Breast epithelium (tissue), 4 donors: ENCODE measurements around the gene FERMT1. TPM values are rescaled to one million over a fixed set of nuclear protein-coding genes. Genes with fewer than 3 reads are reported as not detected.

Experiments
- DNase-seq, 2 donors: peaks; one replicate each; pipeline ENCODE4 v3.0.0-alpha.2; 2019; ENCODE audit warnings: low spot score in 2 of 2
- H3K27ac ChIP-seq, 2 donors: fragments of 200-600 bp; sonication (generic) in 1 of 2; one replicate each; pipeline ENCODE4 v1.5.1; 2016 to 2019; ENCODE audit warnings: mild to moderate bottlenecking in 1 of 2
- H3K27me3 ChIP-seq, 2 donors: fragments of 200-600 bp; sonication (generic) in 1 of 2; one replicate each; pipeline versions ENCODE4 v1.5.1 to v1.6.0; 2017 to 2019; ENCODE audit warnings: control low read depth in 1 of 2, mild to moderate bottlenecking in 1 of 2
- H3K36me3 ChIP-seq: fragments of 200-600 bp; one replicate; pipeline ENCODE4 v1.5.1; 2019
- H3K4me1 ChIP-seq, 2 donors: fragments of 200-600 bp; sonication (generic); one replicate each; pipeline ENCODE4 v1.5.1; 2016 to 2019; ENCODE audit warnings: control low read depth in 1 of 2
- H3K4me3 ChIP-seq, 3 donors: fragments of 200-600 bp; sonication (generic); 1 replicate in 2 of 3; 2 replicates in 1 of 3; pipeline ENCODE4 v1.5.1; 2016 to 2019; ENCODE audit warnings: mild to moderate bottlenecking in 3 of 3, moderate library complexity in 2 of 3
- H3K9me3 ChIP-seq, 2 donors: fragments of 200-600 bp; sonication (generic) in 1 of 2; one replicate each; pipeline ENCODE4 v1.5.1; 2016 to 2019; ENCODE audit warnings: control low read depth in 1 of 2
- POLR2A ChIP-seq: fragments of 450-650 bp; IDR thresholded peaks from one replicate; pipeline ENCODE4 v1.6.1; 2016; ENCODE audit warnings: antibody characterized with exemption, mild to moderate bottlenecking, moderate library complexity
- POLR2AphosphoS5 ChIP-seq, 3 donors: sonication (generic); formaldehyde crosslinking; IDR thresholded peaks; one replicate each; pipeline ENCODE4 v1.6.1; 2017; ENCODE audit warnings: antibody characterized with exemption in 3 of 3
- intact Hi-C: fragments of 100-400 bp; cut with DNase I; formaldehyde crosslinking; loops from one replicate; pipeline ENCODE4 v1.15.1; 2023; ENCODE audit warnings: low total_unique reads
- total RNA-seq, 3 donors: library from RNA; depleted of rRNA; stranded (reverse); fragments of >200 nt; gene quantifications; one replicate each; pipeline ENCODE4 v1.1.0, GENCODE V29; 2016
- TF ChIP-seq, protein P1 (sequence below), 3 donors: fragments of 450-650 bp; IDR thresholded peaks; one replicate each; pipeline ENCODE4 v1.5.1; 2016 to 2017; ENCODE audit warnings: antibody characterized with exemption in 3 of 3, mild to moderate bottlenecking in 3 of 3, moderate library complexity in 3 of 3

FERMT1 gene
- total RNA-seq, 3 donors from 2014 or later, result under 0.01 to 2.0 (median 0.98) TPM

DNA sequence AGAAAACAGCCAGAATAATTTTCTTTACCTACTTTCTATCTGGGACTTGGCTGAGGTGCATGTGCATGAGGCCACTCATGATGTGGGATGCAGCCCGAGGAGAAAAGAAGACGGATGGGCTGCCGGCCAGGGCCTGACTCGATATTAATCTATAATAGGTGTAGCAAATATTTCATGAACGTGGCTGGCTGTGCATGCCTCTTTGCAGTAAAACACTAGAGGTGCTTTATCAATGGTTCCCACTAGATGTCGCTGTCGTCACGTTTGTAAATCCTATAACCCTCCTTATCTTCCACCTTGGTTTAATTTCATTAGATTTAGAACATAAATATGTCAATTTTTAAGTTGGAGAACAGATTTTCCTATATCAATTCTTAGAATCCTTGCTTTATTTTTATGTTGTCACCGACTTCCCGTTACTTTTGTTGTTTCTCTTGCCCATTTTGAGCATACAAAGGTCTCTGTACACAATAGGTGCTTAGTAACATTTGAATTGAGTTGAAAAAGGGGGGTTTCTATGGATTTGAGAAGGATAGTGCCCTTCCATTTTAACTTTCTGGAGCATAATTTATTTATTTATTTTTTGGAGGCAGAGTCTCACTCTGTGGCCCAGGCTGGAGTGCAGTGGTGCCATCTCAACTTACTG is 19.6 kb upstream of the FERMT1 start:
- no peak for DNase-seq
- Histone ChIP-seq H3K4me3 (no peak overlapping the region), H3K4me1 (no peaks in the 10 kb centered on the region), H3K27me3 (no peaks in the 10 kb centered on the region), H3K27ac (no peak overlapping the region), H3K9me3 (no peaks in the 10 kb centered on the region), H3K36me3 (no peaks in the 10 kb centered on the region)
- intact Hi-C loops, result no loop called here
- no peak for TF ChIP-seq POLR2AphosphoS5 (IDR thresholded peaks at IDR 0.05)
- TF ChIP-seq, protein P1, sequence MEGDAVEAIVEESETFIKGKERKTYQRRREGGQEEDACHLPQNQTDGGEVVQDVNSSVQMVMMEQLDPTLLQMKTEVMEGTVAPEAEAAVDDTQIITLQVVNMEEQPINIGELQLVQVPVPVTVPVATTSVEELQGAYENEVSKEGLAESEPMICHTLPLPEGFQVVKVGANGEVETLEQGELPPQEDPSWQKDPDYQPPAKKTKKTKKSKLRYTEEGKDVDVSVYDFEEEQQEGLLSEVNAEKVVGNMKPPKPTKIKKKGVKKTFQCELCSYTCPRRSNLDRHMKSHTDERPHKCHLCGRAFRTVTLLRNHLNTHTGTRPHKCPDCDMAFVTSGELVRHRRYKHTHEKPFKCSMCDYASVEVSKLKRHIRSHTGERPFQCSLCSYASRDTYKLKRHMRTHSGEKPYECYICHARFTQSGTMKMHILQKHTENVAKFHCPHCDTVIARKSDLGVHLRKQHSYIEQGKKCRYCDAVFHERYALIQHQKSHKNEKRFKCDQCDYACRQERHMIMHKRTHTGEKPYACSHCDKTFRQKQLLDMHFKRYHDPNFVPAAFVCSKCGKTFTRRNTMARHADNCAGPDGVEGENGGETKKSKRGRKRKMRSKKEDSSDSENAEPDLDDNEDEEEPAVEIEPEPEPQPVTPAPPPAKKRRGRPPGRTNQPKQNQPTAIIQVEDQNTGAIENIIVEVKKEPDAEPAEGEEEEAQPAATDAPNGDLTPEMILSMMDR (IDR thresholded peaks at IDR 0.05), result peak; percentile 29 to 74 (median 53)
- no peak for TF ChIP-seq POLR2A

DNA sequence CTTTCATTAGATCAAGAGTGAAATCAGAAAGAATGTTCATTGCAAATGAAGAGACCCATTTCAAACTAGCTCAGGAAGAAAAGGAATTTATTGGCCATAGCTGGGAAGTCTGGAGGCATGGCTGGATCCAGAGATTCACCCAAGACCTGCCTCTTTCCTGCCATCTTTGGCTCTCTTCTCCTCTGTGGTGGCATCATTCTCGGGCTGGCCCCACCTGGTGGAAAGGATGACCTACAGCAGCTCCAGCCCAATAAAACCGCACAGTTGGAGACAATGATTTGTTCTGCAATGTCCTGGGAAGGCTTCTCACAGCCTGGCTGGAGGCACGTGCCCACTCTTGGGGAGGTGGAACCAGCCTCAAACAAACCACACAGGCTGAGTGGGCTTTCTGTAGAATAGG is 18.1 kb upstream of the FERMT1 start:
- Histone ChIP-seq H3K27me3 (no peaks in the 10 kb centered on the region), H3K9me3 (no peaks in the 10 kb centered on the region), H3K4me1 (no peaks in the 10 kb centered on the region), H3K27ac (no peak overlapping the region), H3K36me3 (no peaks in the 10 kb centered on the region), H3K4me3 (no peak overlapping the region)
- TF ChIP-seq POLR2A, result no peak
- intact Hi-C loops, result no loop called here
- no peak for DNase-seq

DNA sequence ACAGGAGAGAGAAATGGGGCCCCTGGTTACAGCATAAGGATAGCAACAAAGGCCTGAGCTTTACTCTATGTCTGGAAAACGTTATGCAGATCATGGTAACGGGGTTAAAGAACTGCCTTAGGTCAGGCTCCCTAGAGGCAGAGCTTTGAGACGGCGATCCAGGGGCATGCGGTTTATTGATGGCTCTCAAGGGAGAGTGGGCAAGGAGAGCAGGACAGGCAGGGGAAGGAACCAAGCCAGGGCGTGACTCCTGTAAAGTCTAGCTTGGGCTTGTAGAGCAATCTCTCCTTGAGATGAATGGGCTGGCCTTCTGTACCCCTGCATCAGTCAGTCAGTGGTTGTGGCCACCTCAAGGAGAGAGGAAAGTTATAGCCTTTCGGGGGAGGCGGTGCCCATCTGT is 12.5 kb upstream of the FERMT1 start:
- H3K36me3 ChIP-seq, result no peaks in the 10 kb centered on the region
- intact Hi-C loops, result no loop called here
- no peak for TF ChIP-seq POLR2AphosphoS5 (IDR thresholded peaks at IDR 0.05)
- TF ChIP-seq, protein P1 (IDR thresholded peaks at IDR 0.05), result no peak
- no peak for TF ChIP-seq POLR2A
- H3K4me3 ChIP-seq, result no peak overlapping the region
- no peaks in the 10 kb centered on the region for H3K9me3 ChIP-seq
- H3K27me3 ChIP-seq, result no peaks in the 10 kb centered on the region
- no peak overlapping the region for H3K27ac ChIP-seq
- no peaks in the 10 kb centered on the region for H3K4me1 ChIP-seq
- DNase-seq, result no peak

DNA sequence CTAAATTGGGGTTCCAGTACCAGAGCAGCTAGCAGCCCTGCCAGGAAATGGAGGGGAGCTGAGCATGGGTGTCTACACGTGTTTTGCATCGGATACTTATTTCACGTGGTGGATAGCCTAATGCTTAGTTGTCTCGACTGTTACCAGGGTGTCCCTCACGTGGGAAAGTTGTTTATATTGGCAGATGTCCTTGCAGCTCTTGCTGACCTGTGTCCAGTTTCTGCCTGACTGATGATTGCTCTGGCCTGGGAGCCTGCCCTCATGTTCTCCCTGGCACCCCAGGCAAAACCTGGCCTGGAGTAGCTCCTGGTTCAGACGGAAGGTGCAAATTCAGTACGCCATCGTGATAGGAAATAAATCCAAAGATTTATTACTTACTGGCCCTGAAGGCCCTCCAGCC is 11.8 kb upstream of the FERMT1 start:
- Histone ChIP-seq H3K27me3 (no peaks in the 10 kb centered on the region), H3K27ac (no peak overlapping the region), H3K9me3 (no peaks in the 10 kb centered on the region), H3K4me3 (no peak overlapping the region), H3K36me3 (no peaks in the 10 kb centered on the region), H3K4me1 (no peaks in the 10 kb centered on the region)
- no peak for DNase-seq
- TF ChIP-seq, protein P1 (IDR thresholded peaks at IDR 0.05), result no peak
- TF ChIP-seq POLR2A (no peak), POLR2AphosphoS5 (IDR thresholded peaks at IDR 0.05) (no peak)
- intact Hi-C loops, result no loop called here

DNA sequence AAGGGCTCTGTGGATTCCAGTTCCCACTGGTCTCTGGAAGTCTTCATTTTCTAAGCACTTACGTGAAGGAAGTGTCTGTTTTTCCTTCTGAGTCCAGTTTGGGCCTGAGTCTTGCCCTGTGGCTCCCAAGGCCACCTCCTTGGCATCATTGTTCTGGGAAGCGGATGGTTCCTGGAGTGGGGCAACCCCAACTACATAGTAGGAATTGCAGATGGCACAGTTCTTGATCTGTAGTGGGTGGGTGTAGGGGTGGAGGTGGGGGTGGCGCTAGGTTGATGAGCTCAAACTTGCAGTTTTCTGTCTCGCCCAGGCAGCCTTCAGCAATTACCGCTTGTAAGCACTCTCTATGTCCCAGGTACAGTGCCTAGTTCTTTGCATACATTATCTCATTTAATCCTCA is 7.2 kb upstream of the FERMT1 start:
- Histone ChIP-seq H3K9me3 (no peaks in the 10 kb centered on the region), H3K36me3 (no peaks in the 10 kb centered on the region), H3K27me3 (no peaks in the 10 kb centered on the region), H3K4me3 (no peak overlapping the region), H3K27ac (no peak overlapping the region), H3K4me1 (no peaks in the 10 kb centered on the region)
- no peak for TF ChIP-seq POLR2AphosphoS5 (IDR thresholded peaks at IDR 0.05)
- TF ChIP-seq, protein P1 (IDR thresholded peaks at IDR 0.05), result no peak
- no peak for TF ChIP-seq POLR2A
- no peak for DNase-seq
- intact Hi-C loops, result no loop called here
